ENCODE data around the gene OVCA2. TPM values are rescaled to one million over a fixed set of nuclear protein-coding genes. Genes with fewer than 3 reads are reported as not detected.

OVCA2 gene
- total RNA-seq, 1 experiment from 2014 or later: 24.6 TPM

GRCh38 chr17:2047590-2047989 is 5.8 kb downstream of the OVCA2 start:
- Histone ChIP-seq H2BK20ac (ENCODE audit: low read depth, low read length, poor library complexity, severe bottlenecking) (no peak overlapping the region), H2AK5ac (ENCODE audit: insufficient read length, low read length) (no peak overlapping the region), H3K14ac (ENCODE audit: insufficient read depth, low read length) (no peak overlapping the region), H3K4ac (ENCODE audit: low read depth, low read length) (no peak overlapping the region), H3K56ac (ENCODE audit: insufficient read length, low read depth, low read length) (no peak overlapping the region), H3K27me3 (ENCODE audit: insufficient read depth, low read length) (peaks cover 27% of the 10 kb centered on the region), H4K20me1 (ENCODE audit: control insufficient read depth, insufficient read depth, insufficient read length) (no peaks in the 10 kb centered on the region), H3K9me3 (ENCODE audit: control insufficient read depth, low read depth, low read length) (no peaks in the 10 kb centered on the region), H3K18ac (ENCODE audit: insufficient read length, low read depth, low read length) (no peak overlapping the region), H2BK120ac (ENCODE audit: low read depth, low read length, poor library complexity, severe bottlenecking) (no peak overlapping the region), H3K23ac (ENCODE audit: insufficient read length, low read depth, low read length) (no peak overlapping the region), H2BK12ac (ENCODE audit: insufficient read length, low read depth, low read length) (no peak overlapping the region), H2BK15ac (ENCODE audit: low read depth, low read length) (no peak overlapping the region), H3K23me2 (ENCODE audit: insufficient read length, low read depth, low read length, poor library complexity, severe bottlenecking) (no peaks in the 10 kb centered on the region), H3K79me2 (ENCODE audit: insufficient read depth, low read length) (no peaks in the 10 kb centered on the region), H3K27ac (ENCODE audit: insufficient read length, low read depth, low read length) (no peak overlapping the region), H2BK5ac (ENCODE audit: insufficient read length, low read length) (no peak overlapping the region), H4K8ac (replicated peaks; ENCODE audit: insufficient read length, low read depth, low read length) (no peak overlapping the region), H3T11ph (ENCODE audit: low read length) (no peak overlapping the region), H3K4me1 (ENCODE audit: insufficient read depth, low read length) (no peaks in the 10 kb centered on the region), H3K79me1 (ENCODE audit: insufficient read depth, low read depth, low read length, poor library complexity, severe bottlenecking) (no peaks in the 10 kb centered on the region), H4K91ac (ENCODE audit: insufficient read length, low read depth, low read length) (no peak overlapping the region), H3K9ac (ENCODE audit: extremely low read depth, insufficient read length, low read length) (no peak overlapping the region), H4K5ac (ENCODE audit: insufficient read length, low read depth, low read length) (no peak overlapping the region), H2AFZ (ENCODE audit: low read length) (no peak overlapping the region), H3K4me2 (ENCODE audit: insufficient read depth, insufficient read length, low read length) (no peak overlapping the region)
- Mint-ChIP-seq H3K4me1 (peaks cover 8 to 11% of the 10 kb centered on the region in 2 experiments), H3K9me3 (no peaks in the 10 kb centered on the region), H3K27me3 (ENCODE audit: low read depth) (peaks cover 51% of the 10 kb centered on the region), H3K4me3 (no peak overlapping the region), H3K27ac (no peak overlapping the region), H3K36me3 (ENCODE audit: insufficient read depth in 1 of 3, low read depth in 3 of 3) (peaks cover 7 to 19% (median 13%) of the 10 kb centered on the region in 3 experiments)
- WGBS (ENCODE audit: extremely low coverage, insufficient read length, low lambda C conversion rate): no CpG with 5 or more reads among the region's 6 CpGs
- TF ChIP-seq, protein P1, sequence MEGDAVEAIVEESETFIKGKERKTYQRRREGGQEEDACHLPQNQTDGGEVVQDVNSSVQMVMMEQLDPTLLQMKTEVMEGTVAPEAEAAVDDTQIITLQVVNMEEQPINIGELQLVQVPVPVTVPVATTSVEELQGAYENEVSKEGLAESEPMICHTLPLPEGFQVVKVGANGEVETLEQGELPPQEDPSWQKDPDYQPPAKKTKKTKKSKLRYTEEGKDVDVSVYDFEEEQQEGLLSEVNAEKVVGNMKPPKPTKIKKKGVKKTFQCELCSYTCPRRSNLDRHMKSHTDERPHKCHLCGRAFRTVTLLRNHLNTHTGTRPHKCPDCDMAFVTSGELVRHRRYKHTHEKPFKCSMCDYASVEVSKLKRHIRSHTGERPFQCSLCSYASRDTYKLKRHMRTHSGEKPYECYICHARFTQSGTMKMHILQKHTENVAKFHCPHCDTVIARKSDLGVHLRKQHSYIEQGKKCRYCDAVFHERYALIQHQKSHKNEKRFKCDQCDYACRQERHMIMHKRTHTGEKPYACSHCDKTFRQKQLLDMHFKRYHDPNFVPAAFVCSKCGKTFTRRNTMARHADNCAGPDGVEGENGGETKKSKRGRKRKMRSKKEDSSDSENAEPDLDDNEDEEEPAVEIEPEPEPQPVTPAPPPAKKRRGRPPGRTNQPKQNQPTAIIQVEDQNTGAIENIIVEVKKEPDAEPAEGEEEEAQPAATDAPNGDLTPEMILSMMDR (conservative IDR thresholded peaks at IDR 0.05): no peak
- DNase-seq: no peak

Data from H9 (cell line).